Measurements from ENCODE around the gene DNM3.

DNA sequence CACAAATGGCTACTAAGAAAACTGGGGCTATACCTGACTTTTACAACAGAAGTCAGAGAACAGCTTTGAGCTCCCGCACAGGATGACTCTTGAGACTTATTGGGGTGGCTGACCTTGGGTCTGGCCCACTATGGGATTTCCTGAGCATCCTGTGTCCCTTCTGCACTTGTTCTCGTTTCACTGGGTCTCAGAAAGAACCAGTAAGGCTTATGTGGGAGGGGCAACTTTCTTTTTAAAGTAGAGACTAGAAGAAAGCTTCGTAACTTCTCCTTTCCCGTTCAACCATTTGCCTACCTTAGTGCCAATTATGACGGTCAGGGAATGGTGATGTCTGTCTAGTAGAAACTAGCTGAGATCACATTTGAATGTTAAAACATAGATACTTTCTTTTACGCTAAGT lies 519.7 kb downstream of the DNM3 start:
- TF ChIP-seq POLR2AphosphoS5 (IDR thresholded peaks at IDR 0.05; ENCODE audit: borderline replicate concordance, low read depth, low read length): no peak
- TF ChIP-seq FOXP2 (optimal IDR thresholded peaks at IDR 0.05; ENCODE audit: control extremely low read depth, extremely low read length, insufficient read depth): no peak

Data from SK-N-MC (cell line).